Measurements from ENCODE around the gene GPATCH8. TPM values are rescaled to one million over a fixed set of nuclear protein-coding genes. Genes with fewer than 3 reads are reported as not detected.

The GPATCH8 gene
- total and polyA plus RNA-seq, 11 donors = 12.8 to 24.9 (median 20.3) TPM

DNA sequence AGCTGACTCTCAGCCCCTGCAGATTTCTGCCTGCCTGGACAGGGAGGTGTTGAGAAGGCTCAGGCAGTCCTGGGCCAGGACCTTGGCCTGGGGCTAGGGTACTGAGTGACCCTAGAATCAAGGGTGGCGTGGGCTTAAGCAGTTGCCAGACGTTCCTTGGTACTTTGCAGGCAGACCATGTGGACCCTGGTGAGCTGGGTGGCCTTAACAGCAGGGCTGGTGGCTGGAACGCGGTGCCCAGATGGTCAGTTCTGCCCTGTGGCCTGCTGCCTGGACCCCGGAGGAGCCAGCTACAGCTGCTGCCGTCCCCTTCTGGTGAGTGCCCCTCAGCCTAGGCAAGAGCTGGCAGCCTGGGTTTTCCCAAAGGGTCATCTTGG, 154.2 kb downstream of the GPATCH8 start:
- no peak for ATAC-seq
- no peak for DNase-seq
- Histone ChIP-seq H3K9me3 (no peaks in the 10 kb centered on the region), H3K4me3 (no peak overlapping the region), H3K27me3 (no peaks in the 10 kb centered on the region), H3K4me1 (peaks cover 0 to 44% (median 11%) of the 10 kb centered on the region in 12 donors), H3K36me3 (peaks cover 0 to 48% (median 31%) of the 10 kb centered on the region in 9 donors), H3K27ac (no peak overlapping the region)
- intact Hi-C loops (cut with DNase I) = loop anchor here in 2 of 10 donors (5.0 kb wide), 1 partner anchor 137 kb away; no protein-coding TSS in a partner anchor
- 83 to 91% (median 85%) methylated on average over 5 to 6 of the region's 6 CpGs for WGBS, 4 donors
- no peak for TF ChIP-seq POLR2A (IDR thresholded peaks at IDR 0.05)
- TF ChIP-seq, protein P1, sequence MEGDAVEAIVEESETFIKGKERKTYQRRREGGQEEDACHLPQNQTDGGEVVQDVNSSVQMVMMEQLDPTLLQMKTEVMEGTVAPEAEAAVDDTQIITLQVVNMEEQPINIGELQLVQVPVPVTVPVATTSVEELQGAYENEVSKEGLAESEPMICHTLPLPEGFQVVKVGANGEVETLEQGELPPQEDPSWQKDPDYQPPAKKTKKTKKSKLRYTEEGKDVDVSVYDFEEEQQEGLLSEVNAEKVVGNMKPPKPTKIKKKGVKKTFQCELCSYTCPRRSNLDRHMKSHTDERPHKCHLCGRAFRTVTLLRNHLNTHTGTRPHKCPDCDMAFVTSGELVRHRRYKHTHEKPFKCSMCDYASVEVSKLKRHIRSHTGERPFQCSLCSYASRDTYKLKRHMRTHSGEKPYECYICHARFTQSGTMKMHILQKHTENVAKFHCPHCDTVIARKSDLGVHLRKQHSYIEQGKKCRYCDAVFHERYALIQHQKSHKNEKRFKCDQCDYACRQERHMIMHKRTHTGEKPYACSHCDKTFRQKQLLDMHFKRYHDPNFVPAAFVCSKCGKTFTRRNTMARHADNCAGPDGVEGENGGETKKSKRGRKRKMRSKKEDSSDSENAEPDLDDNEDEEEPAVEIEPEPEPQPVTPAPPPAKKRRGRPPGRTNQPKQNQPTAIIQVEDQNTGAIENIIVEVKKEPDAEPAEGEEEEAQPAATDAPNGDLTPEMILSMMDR (IDR thresholded peaks at IDR 0.05) = no peak

DNA sequence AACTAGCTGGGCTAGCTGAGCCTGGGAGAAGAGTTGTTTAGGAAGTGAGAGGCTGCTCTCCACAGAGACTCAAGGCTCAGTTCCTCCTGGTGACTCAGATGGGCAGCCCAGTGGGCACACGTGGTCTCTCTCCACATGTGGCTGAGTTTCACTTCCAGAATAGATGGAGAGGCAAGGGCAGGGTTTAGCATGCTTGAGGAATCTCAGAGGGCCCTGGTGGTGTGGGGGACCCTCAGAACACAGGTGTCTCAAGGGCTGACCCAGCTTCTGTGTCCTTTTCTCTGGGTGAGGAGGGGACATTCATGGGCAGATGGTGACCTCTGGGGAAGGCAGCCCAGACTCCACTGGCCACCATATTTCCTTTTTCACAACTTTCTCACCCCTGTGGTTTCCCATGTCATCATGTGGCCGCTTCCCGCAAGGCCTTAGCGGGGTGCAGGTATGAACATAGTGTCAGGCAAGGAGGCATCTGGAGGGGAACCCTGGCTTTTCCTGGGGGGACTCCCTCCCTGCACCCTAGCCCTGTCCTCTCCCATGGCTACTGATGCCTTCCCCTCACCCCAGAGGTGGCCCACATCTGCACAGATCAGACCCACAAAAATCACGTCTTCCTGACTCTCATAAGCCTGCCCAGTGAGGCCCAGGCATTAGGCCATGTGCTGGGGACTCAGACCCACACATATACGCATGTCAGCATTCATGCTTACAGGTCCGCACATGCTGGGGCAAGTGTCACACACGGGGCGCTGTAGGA, 154.8 kb downstream of the GPATCH8 start:
- no peak for ATAC-seq
- intact Hi-C loops (cut with DNase I) = loop anchor here in 2 of 10 donors (5.0 kb wide), 1 partner anchor 136 kb away; no protein-coding TSS in a partner anchor
- H3K4me3 ChIP-seq = no peak overlapping the region
- H3K27me3 ChIP-seq = no peaks in the 10 kb centered on the region
- H3K27ac ChIP-seq = peak overlapping the region in 1 of 12 donors; percentile 97
- no peaks in the 10 kb centered on the region for H3K9me3 ChIP-seq
- TF ChIP-seq, protein P1 (IDR thresholded peaks at IDR 0.05) = no peak
- TF ChIP-seq POLR2A (IDR thresholded peaks at IDR 0.05) = no peak
- peaks cover 0 to 48% (median 31%) of the 10 kb centered on the region in 9 donors for H3K36me3 ChIP-seq
- peak in 2 of 5 donors; percentile 60 to 69 for DNase-seq
- 76 to 85% (median 84%) methylated on average over 9 of the region's 9 CpGs for WGBS, 4 donors
- H3K4me1 ChIP-seq = peaks cover 0 to 44% (median 12%) of the 10 kb centered on the region in 12 donors

Other genes with a start within 250 kb of the GPATCH8 start
- 1 to 10 TPM in 1 of 9 donors, under 1 TPM in 7, not detected in 1; 0.29 to 3.3 (median 0.61) TPM for gene SLC4A1, start 235.3 kb downstream of the GPATCH8 start, total RNA-seq
- under 1 TPM in 1 of 2 donors, not detected in 1; 0.03 TPM for gene SLC4A1, start 235.3 kb downstream of the GPATCH8 start, polyA plus RNA-seq
- 1 to 10 TPM in 2 of 9 donors, under 1 TPM in 6, not detected in 1; 0.27 to 1.3 (median 0.57) TPM for gene RUNDC3A, start 194.8 kb downstream of the GPATCH8 start, total RNA-seq
- gene RUNDC3A, start 194.8 kb downstream of the GPATCH8 start, polyA plus RNA-seq = under 1 TPM; 0.19 to 0.57 TPM
- 10 to 100 TPM; 37.2 to 78.5 (median 49.7) TPM for gene SLC25A39, start 178.6 kb downstream of the GPATCH8 start, total RNA-seq
- 10 to 100 TPM; 60.2 to 96.0 TPM for gene SLC25A39, start 178.6 kb downstream of the GPATCH8 start, polyA plus RNA-seq
- 100 to 1,000 TPM in 8 of 9 donors, 10 to 100 TPM in 1; 94.8 to 451 (median 196) TPM for gene GRN, start 158.1 kb downstream of the GPATCH8 start, total RNA-seq
- gene GRN, start 158.1 kb downstream of the GPATCH8 start, polyA plus RNA-seq = 100 to 1,000 TPM in 1 of 2 donors, 10 to 100 TPM in 1; 44.6 to 105 TPM
- gene FAM171A2, start 139.6 kb downstream of the GPATCH8 start, total RNA-seq = 1 to 10 TPM in 3 of 9 donors, under 1 TPM in 6; 0.40 to 2.1 (median 0.87) TPM
- gene FAM171A2, start 139.6 kb downstream of the GPATCH8 start, polyA plus RNA-seq = under 1 TPM; 0.42 to 0.51 TPM
- 1 to 10 TPM in 2 of 9 donors, under 1 TPM in 7; 0.16 to 1.8 (median 0.37) TPM for gene ITGA2B, start 113.8 kb downstream of the GPATCH8 start, total RNA-seq
- gene ITGA2B, start 113.8 kb downstream of the GPATCH8 start, polyA plus RNA-seq = under 1 TPM; 0.22 to 0.34 TPM
- 1 to 10 TPM; 1.6 to 8.1 (median 4.5) TPM for gene FZD2, start 54.1 kb upstream of the GPATCH8 start, total RNA-seq
- gene FZD2, start 54.1 kb upstream of the GPATCH8 start, polyA plus RNA-seq = 1 to 10 TPM; 2.4 to 3.2 TPM
- not detected for gene MEIOC, start 153.1 kb upstream of the GPATCH8 start, total RNA-seq
- under 1 TPM in 1 of 2 donors, not detected in 1; 0.03 TPM for gene MEIOC, start 153.1 kb upstream of the GPATCH8 start, polyA plus RNA-seq
- gene CCDC43, start 186.4 kb upstream of the GPATCH8 start, total RNA-seq = 10 to 100 TPM; 19.0 to 32.9 (median 29.0) TPM
- 10 to 100 TPM; 20.9 to 21.8 TPM for gene CCDC43, start 186.4 kb upstream of the GPATCH8 start, polyA plus RNA-seq
- 1 to 10 TPM; 1.4 to 5.3 (median 4.2) TPM for gene DBF4B, start 205.3 kb upstream of the GPATCH8 start, total RNA-seq
- gene DBF4B, start 205.3 kb upstream of the GPATCH8 start, polyA plus RNA-seq = 1 to 10 TPM; 3.4 to 3.8 TPM